Stimulated activated CD8-positive, alpha-beta memory T cell treated with anti-CD3 and anti-CD28 coated beads, Interleukin-7, amount 100 ng/mL, for 24 hours (primary cell): ENCODE measurements around the gene ZNF429.
"Not testable (repeated sequence)": the region's sequence is repeated elsewhere in the genome, so short reads cannot be mapped to it uniquely, and the experiment has no call there.

ENCODE experiments used
- DNase-seq: peaks from one replicate; pipeline ENCODE4 v3.0.0-alpha.2; 2020; ENCODE audit warnings: low read depth

ZNF429 gene

GRCh38 chr19:21519488-21519887, 14.1 kb downstream of the ZNF429 start:
- no peak for DNase-seq

DNA sequence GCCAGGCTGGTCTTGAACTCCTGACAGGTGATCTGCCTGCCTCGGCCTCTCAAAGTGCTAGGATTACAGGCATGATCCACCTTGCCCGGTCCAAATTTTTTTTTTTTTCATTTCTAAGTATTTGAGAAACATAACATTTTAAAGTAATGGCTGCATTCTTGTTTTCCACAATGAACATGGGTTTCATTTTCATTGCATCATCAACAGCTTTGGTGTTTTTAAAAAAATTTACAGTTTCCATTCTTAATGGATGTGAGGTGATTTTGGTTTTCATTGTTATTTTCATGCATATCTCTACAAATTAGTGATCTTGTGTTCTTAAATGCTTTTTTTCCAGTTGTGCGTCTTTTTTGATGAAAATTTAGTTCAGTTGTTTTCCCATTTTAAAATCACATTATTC, 27.5 kb downstream of the ZNF429 start:
- no peak for DNase-seq

DNA sequence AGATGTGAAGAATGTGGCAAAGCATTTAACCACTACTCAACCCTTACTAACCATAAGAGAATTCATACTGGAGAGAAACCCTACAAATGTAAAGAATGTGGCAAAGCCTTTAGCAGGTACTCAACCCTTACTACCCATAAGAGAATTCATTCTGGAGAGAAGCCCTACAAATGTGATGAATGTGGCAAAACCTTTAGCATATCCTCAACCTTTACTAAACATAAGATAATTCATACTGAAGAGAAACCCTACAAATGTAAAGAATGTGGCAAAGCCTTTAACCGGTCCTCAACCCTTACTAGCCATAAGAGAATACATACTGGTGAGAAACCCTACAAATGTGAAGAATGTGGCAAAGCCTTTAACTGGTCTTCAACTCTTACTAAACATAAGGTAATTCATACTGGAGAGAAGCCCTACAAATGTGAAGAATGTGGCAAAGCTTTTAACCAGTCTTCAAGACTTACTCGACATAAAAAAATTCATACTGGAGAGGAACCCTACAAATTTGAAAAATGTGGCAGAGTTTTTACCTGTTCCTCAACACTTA, 31.4 kb downstream of the ZNF429 start:
- not testable (repeated sequence) for DNase-seq

DNA sequence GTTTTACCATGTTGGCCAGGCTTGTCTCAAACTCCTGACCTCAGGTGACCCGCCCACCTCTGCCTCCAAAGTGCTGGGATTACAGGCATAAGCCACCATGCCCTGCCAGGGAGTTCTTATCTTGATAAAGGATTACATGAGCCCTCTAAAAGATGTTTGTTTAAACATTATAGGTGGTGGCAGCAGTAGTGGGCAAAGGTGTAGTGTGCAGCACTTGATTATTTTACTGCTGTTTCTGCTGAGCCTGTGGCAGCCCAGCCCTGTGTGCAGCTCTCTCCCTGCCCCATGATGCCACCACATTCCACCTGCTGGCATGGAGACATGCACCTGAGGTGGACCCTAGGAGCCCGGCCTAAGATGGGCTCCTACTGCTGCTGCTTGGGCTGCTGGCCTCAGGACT, 54.0 kb downstream of the ZNF429 start:
- no peak for DNase-seq

GRCh38 chr19:21564406-21564805, 59.0 kb downstream of the ZNF429 start:
- no peak for DNase-seq

DNA sequence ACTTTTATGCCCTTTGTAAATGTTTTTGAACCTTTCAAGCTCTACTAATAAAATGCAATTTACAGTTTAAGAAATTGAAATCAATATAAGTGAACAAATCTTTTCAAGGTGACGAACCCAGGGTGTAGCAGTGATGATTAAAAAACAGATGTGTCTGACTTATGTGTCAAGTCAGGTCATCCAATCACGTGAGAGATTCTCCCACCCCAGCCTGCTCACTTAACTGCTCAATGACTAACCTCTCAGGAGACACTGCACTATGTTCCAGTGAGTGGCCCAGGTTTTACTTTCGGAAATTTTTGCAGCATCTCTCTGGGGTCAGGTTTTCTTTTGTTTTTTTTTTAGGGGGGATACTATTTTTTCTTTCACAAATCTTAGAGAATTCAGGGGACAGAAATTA, 60.7 kb downstream of the ZNF429 start:
- DNase-seq: no peak

- not testable (repeated sequence) for DNase-seq
Measured at GRCh38 chr19:21567806-21568205, 62.4 kb downstream of the ZNF429 start.

- peak; percentile 75 for DNase-seq
Measured at GRCh38 chr19:21568816-21569493, 63.6 kb downstream of the ZNF429 start.

DNA sequence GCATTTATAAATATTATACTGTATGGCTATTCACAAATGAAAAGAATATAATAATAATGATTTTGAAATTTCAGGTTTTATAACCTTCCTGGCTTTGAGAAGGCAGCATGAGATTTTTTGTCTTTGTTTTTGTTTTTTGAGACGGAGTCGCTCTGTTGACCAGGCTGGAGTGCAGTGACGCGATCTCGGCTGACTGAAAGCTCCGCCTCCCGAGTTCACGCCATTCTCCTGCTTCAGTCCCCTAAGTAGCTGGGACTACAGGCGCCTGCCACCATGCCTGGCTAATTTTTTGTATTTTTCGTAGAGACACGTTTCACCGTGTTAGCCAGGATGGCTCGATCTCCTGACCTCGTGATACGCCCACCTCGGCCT, 64.1 kb downstream of the ZNF429 start:
- DNase-seq: peak; percentile 24

DNA sequence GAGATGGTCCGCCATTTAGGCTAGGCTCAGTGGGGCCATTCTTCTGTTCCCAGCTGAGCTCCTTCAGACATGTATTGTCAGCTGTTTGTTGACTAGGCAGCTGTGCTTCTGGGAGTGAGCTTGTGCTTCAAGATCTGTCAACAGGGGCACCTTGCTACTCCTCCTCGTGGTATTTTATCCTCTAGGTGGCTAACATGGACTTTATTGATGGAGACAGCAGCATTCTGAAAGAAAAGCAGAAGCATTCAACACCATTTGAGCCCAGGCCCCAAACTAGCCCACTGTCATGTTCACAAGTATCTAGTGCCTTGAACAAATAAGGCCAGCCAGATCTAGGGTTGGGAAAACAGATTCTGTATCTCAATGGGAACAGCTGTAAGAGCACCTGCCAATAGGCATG, 65.9 kb downstream of the ZNF429 start:
- DNase-seq: no peak

DNA sequence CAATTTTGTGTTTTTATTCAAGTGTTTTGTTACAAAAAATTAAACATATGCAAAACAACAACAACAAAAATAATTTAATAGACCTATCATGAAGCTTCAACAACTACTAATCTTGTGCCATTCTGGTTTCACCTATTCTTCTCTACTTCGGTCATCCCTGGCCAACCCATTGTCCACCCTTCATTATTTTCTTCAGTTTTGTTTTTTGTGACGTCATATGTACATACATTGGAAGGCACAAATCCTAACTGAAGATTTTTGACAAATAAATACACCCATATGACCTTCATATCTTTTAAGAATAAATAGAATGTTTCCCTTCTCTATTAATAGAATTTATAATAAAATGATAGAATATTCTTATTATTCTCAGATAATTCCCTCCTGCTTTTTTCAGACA, 69.2 kb downstream of the ZNF429 start:
- DNase-seq: no peak

DNA sequence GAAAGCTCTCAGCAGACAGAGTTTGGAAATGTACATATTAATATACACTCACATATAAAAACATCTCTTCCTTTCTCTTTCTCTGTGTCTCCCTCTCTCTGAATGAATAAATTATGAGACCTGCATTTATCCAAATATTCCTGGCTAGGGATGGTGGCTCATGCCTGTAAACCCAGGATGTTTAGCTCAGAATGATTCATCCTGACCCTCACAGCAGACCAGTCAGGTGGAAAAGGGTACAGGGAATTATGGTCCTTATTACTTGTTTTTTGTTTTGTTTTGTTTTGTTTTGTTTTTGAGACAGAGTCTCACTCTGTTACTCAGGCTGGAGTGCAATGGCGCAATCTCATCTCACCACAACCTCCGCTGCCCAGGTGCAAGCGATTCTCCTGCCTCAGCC, 71.1 kb downstream of the ZNF429 start:
- DNase-seq: no peak

GRCh38 chr19:21580101-21580500, 74.7 kb downstream of the ZNF429 start:
- DNase-seq: no peak

GRCh38 chr19:21580818-21581217, 75.4 kb downstream of the ZNF429 start:
- no peak for DNase-seq

DNA sequence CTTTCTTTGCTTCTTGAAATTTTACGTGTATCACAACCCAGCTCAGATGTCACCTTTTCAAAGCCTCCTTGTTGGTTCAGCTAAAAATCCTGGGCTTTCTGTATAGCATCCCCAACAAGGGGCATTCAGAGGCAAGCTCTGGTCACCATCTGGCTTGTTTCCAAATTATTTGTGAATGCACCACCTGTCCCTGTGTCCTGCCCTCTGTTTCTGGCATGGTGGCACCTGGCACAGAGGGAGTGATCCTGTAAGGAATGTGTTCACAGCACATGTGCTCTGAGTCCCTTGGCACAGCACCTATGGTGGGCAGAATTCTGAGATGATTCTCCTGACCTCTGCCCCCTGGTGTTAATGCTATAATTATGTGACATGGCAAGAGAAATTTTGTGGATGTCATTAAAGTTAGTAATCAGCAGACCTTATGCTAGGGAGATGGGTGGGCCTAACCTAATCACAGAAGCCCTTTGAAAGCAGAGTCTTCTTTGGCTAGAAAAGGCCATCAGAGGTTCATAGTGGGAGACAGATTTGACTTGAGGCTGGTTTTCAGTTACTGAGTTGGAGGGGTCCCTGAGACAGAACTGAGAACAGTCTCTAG, 76.3 kb downstream of the ZNF429 start:
- DNase-seq: no peak

DNA sequence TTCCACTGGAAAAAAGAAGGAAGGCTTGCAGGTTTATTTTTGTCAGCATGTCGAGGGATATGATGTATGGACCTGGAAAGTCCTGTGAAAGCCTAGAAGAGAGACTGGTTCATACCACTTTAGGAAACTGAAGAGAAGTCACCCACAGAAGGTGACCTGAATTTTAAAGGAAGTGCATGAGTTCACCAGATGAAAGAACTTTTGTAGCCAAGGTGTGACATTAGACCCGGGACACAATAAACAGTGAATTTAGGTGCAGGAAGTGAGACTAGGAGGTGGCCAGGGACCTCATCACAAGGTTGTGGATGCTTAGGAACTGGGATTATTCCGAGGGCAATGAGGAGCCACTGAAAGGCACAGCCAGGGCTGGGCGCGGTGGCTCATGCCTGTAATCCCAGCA, 79.1 kb downstream of the ZNF429 start:
- DNase-seq: no peak

DNA sequence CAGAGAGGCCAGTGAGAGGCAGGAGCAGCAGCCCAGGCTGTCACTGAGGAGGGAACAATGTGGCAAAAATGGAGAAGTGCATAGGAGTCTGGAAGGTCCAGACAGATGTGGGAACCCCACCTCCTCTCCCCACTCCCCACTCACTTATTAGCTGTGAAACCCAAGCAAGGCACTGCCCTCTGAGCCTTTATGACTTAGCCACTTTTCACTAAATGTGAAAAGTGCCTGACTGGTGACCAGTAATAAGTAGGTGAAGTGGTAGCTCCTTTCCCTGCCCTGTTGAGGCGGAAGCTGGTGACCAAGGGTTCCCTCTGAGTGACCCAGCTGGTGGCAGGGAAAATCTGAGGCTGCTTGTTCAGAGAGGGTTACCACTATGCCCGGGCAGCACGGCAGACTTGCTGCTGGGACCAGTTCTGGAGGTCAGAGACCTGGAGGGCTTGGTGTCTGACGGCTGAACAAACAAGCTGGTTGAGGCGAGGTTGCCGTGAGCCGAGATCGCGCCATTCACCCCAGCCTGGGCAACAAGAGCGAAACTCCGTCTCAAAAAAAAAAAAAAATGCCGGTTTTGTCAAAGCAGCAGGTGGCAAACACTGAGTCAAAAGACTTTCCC, 80.0 kb downstream of the ZNF429 start:
- no peak for DNase-seq

GRCh38 chr19:21586311-21587116, 81.1 kb downstream of the ZNF429 start:
- no peak for DNase-seq

DNA sequence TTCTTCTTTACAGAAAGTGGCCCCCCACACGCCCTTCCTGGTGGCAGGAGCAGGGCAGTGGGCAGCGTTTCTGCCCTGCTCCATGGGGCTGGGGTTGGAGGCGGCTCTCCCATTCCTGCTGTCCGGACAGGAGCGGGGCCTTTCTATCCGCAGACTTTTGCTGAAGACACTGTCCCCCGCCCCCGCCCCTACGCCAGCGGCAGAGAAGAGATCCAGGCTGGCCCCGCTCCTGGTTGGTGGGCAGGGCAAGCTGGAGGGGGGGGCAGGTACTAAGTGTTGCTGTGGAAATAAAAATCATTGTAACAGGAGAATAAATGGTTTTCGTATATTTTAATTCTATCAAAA, 81.7 kb downstream of the ZNF429 start:
- DNase-seq: no peak

DNA sequence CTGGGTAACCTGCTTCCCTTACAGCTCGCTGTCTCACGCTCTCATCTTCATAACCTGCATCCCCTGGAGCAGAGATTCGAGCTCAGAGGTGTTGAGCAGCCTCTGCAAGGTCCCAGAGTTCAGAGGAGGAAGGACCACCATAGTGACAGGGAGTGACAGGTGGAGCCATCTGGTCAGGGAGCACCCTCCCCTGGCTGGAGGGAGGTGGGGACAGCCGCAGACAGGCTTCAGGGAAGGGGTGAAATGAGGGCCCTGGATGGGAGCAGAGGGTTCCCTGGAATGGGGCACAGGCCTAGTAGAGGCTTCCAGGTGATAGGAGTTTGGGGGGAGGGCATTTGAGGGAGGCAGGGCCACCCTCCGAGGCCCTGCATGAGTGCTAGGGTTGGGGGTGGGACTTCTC, 82.1 kb downstream of the ZNF429 start:
- no peak for DNase-seq

DNA sequence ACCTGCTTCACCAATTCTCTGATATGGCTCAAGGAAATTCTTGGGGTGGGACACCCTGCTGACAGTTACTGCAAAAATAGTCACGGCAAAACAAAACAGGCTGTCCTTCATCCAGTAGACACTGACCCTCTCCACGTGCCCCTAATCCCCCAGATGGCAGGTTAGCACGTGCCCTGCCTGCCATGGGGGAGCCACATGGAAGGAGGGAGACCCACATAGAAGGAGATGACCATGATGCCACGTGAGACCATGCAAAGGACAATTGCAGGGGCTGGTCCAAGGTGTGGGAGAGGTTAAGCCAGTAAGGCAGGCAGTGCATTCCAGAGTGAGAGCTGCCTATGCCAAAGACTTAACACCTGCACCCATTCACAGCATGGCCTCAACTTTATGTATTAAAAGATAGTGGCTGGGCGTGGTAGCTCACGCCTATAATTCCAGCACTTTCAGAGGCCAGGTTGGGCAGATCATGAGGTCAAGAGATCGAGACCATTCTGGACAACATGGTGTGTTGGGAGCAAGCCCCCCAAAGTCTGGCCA, 82.7 kb downstream of the ZNF429 start:
- no peak for DNase-seq

DNA sequence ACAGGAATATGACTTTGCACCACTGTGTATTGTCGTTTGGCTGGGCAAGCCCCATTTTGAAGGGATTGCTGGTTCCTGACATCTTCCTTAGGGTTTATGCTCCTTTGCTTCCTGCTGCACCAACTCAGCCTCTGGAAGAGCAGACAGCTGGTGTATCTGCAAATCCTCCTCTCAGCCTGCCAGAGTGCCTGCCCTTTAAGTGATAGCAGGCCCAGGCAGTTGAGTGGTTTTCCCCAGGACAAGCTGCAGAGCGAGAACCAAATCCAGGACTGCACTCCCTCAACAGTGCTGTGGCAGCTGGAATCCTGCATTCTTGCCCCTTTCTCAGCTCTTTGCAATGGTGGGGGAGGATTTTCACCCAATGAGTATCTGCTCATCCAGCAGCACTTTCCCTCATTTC, 85.5 kb downstream of the ZNF429 start:
- no peak for DNase-seq
